GM18502 (cell line): ENCODE measurements around the gene TUBA4A.
"Not testable (repeated sequence)": the region's sequence is repeated elsewhere in the genome, so short reads cannot be mapped to it uniquely, and the experiment has no call there.

Experiments used
- ATAC-seq: cut with Tn5 transposase; IDR thresholded peaks from one replicate; pipeline ENCODE4 v1.9.1; 2021; ENCODE audit warnings: mild to moderate bottlenecking; ENCODE audit not compliant: unreplicated experiment, poor library complexity

Gene TUBA4A

DNA sequence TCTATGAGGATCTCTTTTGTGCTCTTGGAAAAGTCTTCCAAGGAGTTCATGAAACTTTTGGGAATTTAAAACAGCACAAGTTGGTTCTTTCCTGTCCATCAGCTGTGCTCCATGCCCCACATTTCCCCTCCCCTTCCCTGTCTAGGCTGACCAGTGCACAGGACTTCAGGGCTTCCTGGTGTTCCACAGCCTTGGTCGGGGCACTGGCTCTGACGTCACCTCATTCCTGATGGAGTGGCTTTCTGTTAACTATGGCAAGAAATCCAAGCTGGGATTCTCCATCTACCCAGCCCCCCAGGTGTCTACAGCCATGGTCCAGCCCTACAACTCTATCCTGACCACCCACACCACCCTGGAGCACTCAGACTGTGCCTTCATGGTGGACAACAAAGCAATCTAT lies 17.3 kb upstream of the TUBA4A start:
- no peak for ATAC-seq

DNA sequence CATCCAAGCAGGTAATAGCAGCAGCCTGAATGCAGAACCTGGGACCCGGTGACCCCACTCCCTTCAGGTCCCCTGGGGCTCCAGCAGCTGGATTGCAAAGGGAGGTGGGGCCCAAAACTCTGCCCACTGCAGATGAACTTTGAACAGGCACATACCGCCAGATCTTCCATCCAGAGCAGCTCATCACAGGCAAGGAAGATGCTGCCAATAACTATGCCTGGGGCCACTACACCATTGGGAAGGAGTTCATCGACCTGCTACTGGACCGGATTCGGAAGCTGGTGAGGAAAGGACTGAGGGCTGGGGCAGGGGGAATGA lies 16.3 kb upstream of the TUBA4A start:
- no peak for ATAC-seq

DNA sequence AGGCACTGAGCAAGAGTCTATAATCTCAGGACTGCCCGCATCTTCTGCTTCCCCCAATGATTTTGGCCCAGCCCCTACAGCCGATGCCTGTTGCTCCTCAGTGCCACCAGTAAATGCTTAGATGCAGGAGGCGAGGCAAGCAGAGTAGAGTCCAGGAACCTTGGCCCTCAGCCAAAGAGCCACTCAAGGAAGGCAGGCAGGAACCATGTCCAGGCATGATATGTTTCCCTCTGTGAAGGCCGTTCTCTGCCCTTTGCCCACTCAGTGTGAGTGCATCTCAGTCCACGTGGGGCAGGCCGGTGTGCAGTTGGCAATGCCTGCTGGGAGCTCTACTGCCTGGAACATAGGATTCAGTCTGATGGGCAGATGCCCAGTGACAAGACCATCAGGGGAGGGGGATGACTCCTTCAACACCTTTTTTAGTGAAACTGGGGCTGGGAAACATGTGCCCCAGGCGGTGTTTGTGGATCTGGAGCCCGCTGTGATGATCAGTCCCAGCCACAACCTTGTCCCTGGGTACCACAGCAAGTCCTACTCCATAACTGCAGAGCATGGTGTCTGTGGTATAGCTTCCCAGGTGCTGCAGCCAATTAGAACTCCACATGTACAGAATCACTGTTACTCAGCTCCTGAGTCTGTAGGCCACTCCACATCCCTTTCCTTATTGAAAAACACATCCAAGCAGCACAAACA lies 15.8 kb upstream of the TUBA4A start:
- no peak for ATAC-seq

DNA sequence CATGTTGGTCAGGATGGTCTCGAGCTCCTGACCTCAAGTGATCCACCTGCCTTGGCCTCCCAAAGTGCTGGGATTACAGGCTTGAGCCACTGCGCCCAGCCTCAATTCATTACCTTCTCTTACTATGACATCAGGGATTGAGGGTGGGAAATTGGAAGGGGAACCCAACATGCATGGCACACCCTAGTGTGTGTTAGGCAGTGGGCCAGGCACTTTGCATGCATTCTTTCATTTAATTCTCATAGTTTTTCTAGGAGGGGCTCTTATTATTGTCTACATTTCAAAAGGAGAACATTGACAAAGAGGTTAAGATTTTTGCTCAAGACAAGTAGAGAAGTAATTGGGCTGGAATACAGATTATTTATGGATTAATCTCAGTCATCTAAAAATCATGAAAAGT lies 14.6 kb upstream of the TUBA4A start:
- no peak for ATAC-seq

DNA sequence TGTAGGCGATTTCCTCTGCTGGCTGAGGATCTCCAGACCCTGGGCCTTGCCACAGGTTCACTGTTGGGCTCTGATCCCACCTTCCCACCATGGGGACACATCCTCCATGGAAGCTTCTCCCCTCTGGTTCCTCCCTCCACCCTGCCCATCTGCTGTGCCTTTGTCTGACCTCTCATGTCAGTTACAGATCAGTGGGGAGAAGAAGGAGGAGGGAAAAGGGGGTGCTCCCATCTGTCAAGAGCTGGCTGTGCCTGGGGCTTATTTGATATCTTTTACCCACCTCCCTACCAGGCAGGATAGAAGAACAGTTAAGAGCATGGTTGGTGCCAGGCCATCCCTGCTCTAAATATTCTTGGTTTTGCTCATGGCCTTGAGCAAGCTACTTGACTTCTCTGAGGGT lies 13.2 kb upstream of the TUBA4A start:
- ATAC-seq = no peak

DNA sequence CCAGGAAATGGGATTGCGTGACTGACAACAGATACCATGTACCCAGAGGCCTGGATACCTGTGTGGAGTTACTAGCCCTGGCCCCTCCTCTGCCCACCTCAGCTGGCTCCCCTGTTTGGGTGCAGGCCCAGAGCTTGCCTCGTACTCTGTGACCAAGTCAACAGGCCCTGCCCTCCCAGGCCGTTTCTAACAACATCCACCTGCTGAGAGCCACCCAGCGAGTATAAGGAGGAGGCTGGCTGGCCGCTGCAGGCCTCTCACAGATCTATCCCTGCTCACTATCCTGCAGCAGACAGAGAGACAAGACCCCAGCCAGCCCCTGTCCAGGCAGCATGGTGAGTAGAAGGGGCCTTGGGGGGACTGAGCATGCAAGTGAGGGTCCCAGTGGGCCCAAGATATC lies 12.5 kb upstream of the TUBA4A start:
- no peak for ATAC-seq

DNA sequence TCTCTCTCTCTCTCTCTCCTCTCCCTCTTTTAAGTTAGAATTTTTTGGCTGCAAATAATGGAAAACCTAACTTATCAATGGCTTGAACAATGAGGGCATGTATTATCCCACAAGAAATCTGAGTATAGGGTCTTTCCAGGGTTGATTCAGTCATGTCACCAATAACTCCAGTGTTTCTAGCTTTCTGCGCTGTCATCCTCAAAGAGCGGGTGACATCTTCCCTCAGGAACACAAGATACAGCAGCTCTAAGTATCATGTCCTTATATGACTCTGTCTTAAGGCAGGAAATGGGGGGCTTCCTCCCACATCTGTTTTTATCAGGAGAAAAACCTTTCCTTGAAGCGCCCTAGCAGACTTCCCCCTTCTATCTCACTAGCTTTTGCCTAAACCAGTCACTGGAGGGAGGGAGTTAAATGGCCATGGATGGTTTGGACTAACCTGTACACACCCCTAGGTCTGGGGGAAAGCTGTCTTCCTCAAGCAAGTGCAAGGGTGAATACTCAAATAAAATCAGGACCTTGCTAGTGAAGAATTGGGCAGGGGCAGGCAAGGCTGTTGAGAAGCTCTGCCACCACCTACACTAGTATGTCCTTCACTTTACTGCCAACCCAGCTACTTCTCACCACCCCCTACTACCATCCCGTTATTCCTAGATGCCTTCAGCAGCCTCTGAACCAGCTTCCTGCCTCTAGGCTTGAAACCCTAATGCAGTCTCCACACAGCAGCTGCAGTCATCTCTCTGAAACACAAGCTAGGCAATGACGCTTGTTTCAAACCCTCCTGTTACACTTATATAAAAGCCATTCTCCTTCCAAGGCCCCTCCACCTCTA lies 7.5 kb upstream of the TUBA4A start:
- no peak for ATAC-seq

DNA sequence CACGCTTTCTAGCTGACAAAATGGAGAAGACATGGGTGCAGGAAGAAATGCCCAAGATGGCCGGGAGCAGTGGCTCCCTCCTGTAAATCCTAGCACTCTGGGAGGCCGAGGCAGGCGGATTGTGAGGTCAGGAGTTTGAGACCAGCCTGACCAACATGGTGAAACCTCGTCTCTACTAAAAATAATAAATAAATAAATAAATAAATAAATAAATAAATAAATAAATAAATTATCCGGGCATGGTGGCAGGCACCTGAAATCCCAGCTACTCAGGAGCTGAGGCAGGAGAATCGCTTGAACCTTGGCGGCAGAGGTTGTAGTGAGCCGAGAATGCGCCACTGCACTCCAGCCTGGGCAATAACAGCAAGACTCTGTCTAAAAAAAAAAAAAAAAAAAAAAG lies 5.2 kb upstream of the TUBA4A start:
- ATAC-seq = not testable (repeated sequence)

DNA sequence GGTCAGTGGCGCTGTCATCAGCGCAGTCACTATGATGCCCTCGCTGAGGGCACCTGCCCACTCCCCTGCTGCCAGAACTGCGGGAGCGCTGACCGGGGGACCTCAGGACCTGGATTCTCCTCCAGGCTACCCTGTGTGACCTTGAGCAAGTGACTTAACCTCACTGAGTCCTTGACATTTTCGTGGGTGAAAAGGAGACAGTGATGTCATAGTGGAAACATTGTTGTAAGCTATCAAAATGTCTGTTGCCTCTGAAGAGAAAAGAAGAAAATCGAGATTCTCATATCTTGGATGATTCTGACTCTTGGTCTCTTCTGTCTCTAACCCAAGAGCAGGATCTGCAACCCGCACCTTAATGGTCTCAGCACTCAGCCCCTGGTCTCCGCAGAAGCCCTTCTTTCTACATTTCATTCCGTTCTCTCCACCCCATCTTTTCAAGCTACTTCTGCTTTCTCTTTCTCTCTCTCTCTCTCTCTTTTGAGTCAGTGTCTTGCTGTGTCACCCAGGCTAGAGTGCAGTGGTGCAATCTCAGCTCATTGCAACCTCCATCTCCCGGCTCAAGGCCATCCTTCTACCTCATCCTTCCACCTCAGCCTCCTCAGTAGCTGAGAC lies 978 bp upstream of the TUBA4A start:
- ATAC-seq = peak; percentile 30

DNA sequence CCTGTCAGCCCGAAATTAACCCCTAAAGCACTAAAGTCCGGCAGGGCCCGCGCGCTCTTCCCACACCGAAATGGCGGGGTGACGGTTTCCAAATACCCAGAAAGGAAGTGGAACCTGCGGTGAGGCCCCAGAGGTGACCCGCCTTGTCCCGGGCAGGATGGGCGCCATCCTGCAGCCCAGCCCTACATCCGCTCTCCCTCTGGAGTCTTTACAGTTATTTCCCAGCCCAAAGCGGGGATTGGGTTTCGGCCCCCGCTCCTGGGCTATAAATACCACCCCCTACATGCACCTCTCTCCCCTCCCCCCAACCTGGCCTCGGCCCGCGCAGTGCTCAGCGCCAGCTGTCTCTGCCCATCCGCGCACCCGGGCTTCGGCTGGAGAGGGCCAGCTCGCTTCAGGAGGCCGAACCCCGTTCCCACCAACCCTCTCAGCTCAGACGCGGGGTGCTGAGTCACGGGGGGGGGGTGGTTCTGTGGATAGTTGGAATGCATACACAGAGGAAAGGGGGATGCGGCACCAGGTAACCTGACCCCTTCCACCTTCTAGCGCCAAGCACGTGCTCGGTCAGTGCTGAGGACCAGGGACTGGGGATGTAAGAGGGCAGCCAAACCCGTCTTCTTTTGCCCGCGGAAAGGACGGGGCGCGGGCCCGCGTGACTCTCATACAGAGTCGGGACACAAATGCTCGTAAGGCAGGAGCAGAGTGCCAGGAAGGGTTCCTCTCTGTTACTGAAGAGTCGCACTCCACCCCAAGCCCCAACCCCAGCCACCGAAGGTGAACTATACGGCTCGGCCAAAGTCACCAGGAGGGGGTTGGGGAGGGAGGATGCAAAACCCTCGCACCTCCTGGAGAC lies 592 bp downstream of the TUBA4A start, which contains the start of gene TUBA4B:
Gene TUBA4B (plus strand): TSS at position 344 of the 853 bp plus-strand sequence. CDS start 165 bp downstream, at position 509.
- ATAC-seq = peak; percentile 25

DNA sequence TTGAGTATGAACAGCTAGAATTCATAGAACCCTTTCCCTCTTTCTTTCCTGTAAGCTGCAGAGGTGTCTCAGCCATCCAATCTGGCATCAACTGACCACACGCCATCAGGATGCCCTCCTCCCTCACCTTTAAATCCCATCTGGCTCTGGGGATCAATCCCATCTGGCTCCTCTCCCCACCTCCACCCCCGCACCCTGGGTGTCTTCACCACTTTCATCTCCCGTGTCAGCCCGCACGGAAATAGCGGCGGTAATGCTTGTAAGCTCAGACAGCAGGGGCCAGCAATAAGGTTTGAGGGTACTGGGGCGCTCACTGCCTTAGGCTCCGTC lies 1.2 kb downstream of the TUBA4A start:
- no peak for ATAC-seq

DNA sequence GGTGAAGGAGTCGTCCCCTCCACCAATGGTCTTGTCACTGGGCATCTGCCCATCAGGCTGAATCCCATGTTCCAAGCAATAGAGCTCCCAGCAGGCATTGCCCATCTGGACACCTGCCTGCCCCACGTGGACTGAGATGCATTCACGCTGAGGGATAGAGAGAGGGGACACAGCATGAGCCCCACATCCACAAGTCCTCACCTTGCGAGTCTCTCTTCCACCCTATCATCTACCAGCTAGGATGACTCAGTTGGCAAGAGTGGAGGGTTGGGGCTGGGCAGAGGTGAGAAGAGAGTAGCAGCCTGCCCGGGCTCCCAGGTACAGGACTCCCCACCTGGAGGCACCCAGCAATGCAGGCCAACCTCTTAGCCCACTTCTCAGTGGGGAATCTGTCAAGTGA lies 1.6 kb downstream of the TUBA4A start:
- ATAC-seq = no peak

DNA sequence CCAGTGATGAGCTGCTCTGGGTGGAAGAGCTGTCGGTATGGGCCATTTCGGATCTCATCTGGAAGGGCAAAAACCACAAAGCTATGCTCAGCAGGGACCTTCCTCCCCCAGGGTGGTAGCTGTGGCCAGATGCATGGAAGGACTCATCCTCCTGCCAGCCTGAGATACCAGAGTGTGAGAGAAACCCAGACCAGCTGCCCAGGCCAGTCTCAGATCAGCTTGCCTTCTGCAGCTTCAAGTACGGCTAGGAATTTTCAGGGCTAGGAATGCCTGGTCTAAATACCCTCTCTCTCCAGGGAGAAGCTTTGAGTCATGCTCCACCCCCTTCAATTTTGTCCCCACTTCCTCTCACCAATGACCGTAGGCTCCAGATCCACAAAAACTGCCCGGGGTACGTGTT lies 2.1 kb downstream of the TUBA4A start:
- ATAC-seq = no peak

DNA sequence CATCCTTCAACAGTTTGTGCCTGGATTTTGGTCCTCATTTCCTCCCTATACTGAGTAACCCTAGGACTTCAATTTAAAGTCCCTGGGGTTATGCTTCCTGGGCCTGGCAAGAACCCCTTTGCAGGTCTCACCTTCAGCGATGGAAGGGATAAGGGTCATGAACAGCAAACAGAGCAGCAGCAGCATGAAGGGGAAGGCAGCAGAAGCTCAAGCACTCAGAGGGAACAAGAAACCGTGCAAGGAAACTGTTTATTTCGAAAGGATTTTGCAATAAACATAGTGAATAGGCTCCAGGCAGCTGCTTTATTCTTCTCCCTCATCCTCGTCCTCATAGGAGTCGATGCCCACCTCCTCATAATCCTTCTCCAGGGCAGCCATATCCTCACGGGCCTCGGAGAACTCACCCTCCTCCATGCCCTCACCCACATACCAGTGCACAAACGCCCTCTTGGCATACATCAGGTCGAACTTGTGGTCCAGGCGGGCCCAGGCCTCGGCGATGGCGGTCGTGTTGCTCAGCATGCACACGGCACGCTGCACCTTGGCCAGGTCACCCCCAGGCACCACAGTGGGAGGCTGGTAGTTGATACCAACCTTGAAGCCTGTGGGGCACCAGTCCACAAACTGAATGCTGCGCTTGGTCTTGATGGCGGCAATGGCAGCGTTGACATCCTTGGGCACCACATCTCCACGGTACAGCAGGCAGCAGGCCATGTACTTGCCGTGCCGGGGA lies 3.5 kb downstream of the TUBA4A start:
- no peak for ATAC-seq

DNA sequence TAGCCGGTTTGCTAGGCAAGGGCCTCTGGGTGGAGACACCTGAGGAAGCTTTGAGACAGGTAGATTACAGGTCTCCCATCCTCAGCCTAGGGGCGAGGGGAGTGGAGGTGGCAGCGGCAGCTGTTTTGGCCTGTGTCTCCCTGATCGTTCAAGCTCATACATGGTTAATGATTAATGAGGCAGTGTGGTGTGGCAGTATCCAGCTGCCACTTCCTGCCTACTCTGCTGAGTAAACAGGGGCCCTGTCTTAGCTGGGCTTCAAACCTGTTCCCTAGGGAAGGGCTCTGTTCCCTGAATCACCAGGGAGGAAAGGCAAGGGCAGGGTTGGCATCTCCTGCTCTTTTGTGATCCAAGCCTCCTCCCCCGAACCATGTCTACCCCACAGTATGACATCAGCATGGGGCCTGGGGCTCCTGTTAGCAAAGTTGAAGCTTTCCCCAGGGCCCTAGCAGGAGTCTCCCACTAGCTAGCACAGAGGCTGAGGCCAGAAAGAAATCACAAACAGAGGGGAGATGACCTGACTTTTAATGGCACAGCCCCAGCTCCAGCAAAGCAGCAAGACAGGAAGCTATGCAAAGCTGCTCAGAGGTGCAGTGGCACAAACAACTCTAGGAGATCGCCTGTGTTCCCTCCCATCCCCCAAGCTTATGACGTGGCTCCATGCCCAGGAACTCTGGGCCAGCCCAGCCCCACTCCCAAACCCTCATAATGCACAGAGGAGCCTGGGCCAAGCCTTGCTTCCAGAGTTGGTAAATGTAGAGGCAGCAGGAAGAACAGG lies 4.3 kb downstream of the TUBA4A start:
- ATAC-seq = peak; percentile 27

DNA sequence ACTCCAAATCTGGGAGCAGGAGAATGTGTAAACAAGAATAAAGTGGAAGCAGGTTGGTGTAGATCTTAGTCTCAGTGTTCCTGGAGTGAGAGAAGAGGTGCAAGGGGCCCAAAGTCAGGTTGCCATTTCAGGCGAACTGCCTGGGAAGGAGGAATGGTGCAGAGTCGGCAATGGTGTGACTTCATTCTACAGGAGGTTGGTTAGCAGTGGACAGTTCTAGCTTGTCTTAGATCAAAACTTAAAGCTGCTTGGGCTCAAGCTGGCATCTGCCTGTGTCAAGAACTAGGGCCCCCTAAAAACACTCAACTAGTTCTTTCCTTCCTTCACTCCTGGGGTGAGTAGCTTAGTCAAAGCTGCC lies 4.9 kb downstream of the TUBA4A start:
- no peak for ATAC-seq

DNA sequence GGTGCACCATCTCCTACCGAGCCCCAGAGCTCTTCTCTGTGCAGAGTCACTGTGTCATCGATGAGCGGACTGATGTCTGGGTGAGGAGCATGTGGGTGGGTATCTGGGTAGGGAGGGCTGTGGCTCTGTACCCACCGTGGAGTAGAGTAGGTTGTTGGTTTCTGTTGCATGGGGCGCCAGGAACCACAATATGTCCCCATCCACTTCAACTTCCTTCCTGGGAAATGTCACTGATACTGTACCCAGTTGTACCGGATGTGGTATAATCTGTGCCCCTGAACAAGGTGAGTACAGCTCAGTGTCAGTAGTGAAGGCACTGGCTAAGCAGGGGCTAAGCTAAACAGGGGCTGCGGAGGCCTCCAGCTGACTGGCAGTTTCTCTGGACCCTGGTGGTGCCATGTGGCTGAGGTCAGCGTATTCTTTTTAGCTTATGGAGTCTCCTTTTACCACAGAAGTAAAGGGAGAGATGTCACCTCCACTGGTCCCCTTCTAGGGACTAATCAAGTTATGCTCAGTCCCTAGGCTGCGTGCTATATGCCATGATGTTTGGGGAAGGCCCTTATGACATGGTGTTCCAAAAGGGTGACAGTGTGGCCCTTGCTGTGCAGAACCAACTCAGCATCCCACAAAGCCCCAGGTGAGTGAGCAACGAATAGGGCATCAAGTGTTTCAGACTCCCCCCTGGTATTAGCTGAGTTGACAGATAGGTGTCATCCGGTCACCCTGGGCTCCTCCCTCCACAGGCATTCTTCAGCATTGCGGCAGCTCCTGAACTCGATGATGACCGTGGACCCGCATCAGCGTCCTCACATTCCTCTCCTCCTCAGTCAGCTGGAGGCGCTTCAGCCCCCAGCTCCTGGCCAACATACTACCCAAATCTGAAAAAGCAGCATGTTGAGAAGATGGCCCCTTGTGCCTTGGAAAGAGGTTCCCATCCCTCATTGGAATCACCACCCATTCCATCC lies 5.8 kb downstream of the TUBA4A start:
- ATAC-seq = no peak

DNA sequence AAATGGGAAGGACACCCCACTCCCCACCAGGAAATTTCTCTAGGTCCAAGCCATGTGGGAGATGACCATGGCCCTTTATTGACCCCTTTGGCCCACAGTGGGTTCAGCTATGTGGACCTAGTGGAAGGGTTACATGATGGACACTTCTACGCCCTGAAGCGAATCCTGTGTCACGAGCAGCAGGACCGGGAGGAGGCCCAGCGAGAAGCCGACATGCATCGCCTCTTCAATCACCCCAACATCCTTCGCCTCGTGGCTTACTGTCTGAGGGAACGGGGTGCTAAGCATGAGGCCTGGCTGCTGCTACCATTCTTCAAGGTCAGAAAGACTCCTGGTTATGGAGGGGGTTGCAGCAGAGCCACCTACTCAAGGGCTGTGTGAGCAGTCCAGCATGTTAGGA lies 7.2 kb downstream of the TUBA4A start:
- no peak for ATAC-seq
